SK-N-SH (cell line): ENCODE measurements around the gene SLC35F6. TPM values are rescaled to one million over a fixed set of nuclear protein-coding genes. Genes with fewer than 3 reads are reported as not detected.
A peak's percentile ranks its signal among the peaks of the same experiment; 100 is the strongest.

Experiments
- CTCF ChIA-PET: fragments of 300-600, 350-600 bp; formaldehyde crosslinking; extraction: SDS; loops from one replicate; lab custom pipeline; 2021; lab: Yijun Ruan, JAX
- POLR2A ChIA-PET: fragments of 350-600 bp; sonication (Branson Sonifier 250); formaldehyde crosslinking; extraction: SDS; loops from one replicate; lab custom pipeline; 2020; ENCODE audit warnings: antibody characterized with exemption, inconsistent platforms; lab: Yijun Ruan, JAX
- DNase-seq: peaks from one replicate; pipeline ENCODE4 v3.0.0; 2012
- H2AFZ ChIP-seq: fragments of 200-600 bp; sonication (generic); 2 replicates; pipeline ENCODE4 v1.8.1; 2016; ENCODE audit warnings: antibody characterized with exemption, mild to moderate bottlenecking, low read depth
- H3F3A ChIP-seq: fragments of 200-600 bp; sonication (generic); replicated peaks from 2 replicates; pipeline ENCODE3; 2016; ENCODE audit warnings: antibody characterized with exemption, mild to moderate bottlenecking; ENCODE audit not compliant: insufficient read depth
- H3K27ac ChIP-seq, 2 experiments: fragments of 200-500 bp in 1 of 2; fragments of 200-600 bp in 1 of 2; sonication (Bioruptor generic) in 1 of 2; sonication (generic), shearing (Covaris generic) in 1 of 2; 2 replicates each; pipeline versions ENCODE4 v1.5.1 to v1.6.1; 2014 to 2016; ENCODE audit warnings: low read depth in 2 of 2, inconsistent platforms in 1 of 2, low read length in 1 of 2, mild to moderate bottlenecking in 1 of 2, mixed read lengths in 1 of 2
- H3K27me3 ChIP-seq: fragments of 200-600 bp; sonication (generic), shearing (Covaris generic); 2 replicates; pipeline ENCODE4 v1.6.1; 2016; ENCODE audit warnings: mixed run types; ENCODE audit not compliant: insufficient read depth
- H3K36me3 ChIP-seq, 2 experiments: fragments of 200-500 bp in 1 of 2; fragments of 200-600 bp in 1 of 2; sonication (Bioruptor generic) in 1 of 2; sonication (generic) in 1 of 2; replicated peaks in 1 of 2; 2 replicates each; pipeline versions ENCODE3 to v1.5.1; 2014 to 2016; ENCODE audit warnings: low read length in 1 of 2, mild to moderate bottlenecking in 1 of 2; ENCODE audit not compliant: insufficient read depth in 2 of 2, control insufficient read depth in 1 of 2
- H3K4me1 ChIP-seq, 2 experiments: fragments of 200-500 bp in 1 of 2; fragments of 200-600 bp in 1 of 2; sonication (Bioruptor generic) in 1 of 2; sonication (generic), shearing (Covaris generic) in 1 of 2; 2 replicates each; pipeline versions ENCODE4 v1.5.1 to v1.6.1; 2014 to 2016; ENCODE audit warnings: low read depth in 1 of 2, low read length in 1 of 2, mixed run types in 1 of 2; ENCODE audit not compliant: insufficient read depth in 2 of 2, control insufficient read depth in 1 of 2
- H3K4me2 ChIP-seq: fragments of 200-600 bp; sonication (generic), shearing (Covaris generic); 2 replicates; pipeline ENCODE4 v1.6.1; 2017; ENCODE audit warnings: mixed run types
- H3K4me3 ChIP-seq, 2 experiments: fragments of 200-500 bp in 1 of 2; fragments of 200-600 bp in 1 of 2; sonication (Bioruptor generic) in 1 of 2; sonication (generic), shearing (Covaris generic) in 1 of 2; 2 replicates each; pipeline versions ENCODE4 v1.5.1 to v1.8.1; 2014 to 2016; ENCODE audit warnings: low read depth in 2 of 2, inconsistent platforms in 1 of 2, low read length in 1 of 2, mild to moderate bottlenecking in 1 of 2, mixed read lengths in 1 of 2, moderate library complexity in 1 of 2
- H3K79me2 ChIP-seq: fragments of 200-600 bp; sonication (generic); 2 replicates; pipeline ENCODE4 v1.8.1; 2017; ENCODE audit warnings: mild to moderate bottlenecking; ENCODE audit not compliant: insufficient read depth
- H3K9ac ChIP-seq: fragments of 200-600 bp; sonication (generic); 2 replicates; pipeline ENCODE4 v1.6.1; 2017; ENCODE audit warnings: mixed run types
- H3K9me2 ChIP-seq: fragments of 200-600 bp; sonication (generic); 2 replicates; pipeline ENCODE4 v1.6.1; 2017; ENCODE audit warnings: mixed run types
- H3K9me3 ChIP-seq: fragments of 200-600 bp; sonication (generic); 2 replicates; pipeline ENCODE4 v1.6.1; 2017; ENCODE audit warnings: mixed run types, mild to moderate bottlenecking, moderate library complexity
- H4K20me1 ChIP-seq: fragments of 200-600 bp; sonication (generic); 2 replicates; pipeline ENCODE4 v1.6.1; 2017; ENCODE audit warnings: mild to moderate bottlenecking, mixed run types; ENCODE audit not compliant: insufficient read depth
- ELF1 ChIP-seq: IDR thresholded peaks from 2 replicates; pipeline ENCODE4 v1.4.0; 2012
- EZH2phosphoT487 ChIP-seq: fragments of 200-600 bp; sonication (generic); IDR thresholded peaks from 2 replicates; pipeline ENCODE4 v1.6.1; 2017; ENCODE audit warnings: low read depth, mixed run types, mild to moderate bottlenecking, antibody characterized with exemption, moderate library complexity, borderline replicate concordance
- FOSL2 ChIP-seq: IDR thresholded peaks from 2 replicates; pipeline ENCODE4 v1.4.0; 2012; ENCODE audit warnings: low read depth, mild to moderate bottlenecking, moderate library complexity, borderline replicate concordance
- IRF3 ChIP-seq: fragments of 150-350 bp; IDR thresholded peaks from 2 replicates; pipeline ENCODE4 v1.6.1; 2016; ENCODE audit warnings: mild to moderate bottlenecking, low read depth, low read length
- MAX ChIP-seq: IDR thresholded peaks from 2 replicates; pipeline ENCODE4 v1.4.0; 2012; ENCODE audit warnings: low read depth
- NFIC ChIP-seq: IDR thresholded peaks from 2 replicates; pipeline ENCODE4 v1.4.0; 2012; ENCODE audit warnings: borderline replicate concordance
- PBX3 ChIP-seq: IDR thresholded peaks from 2 replicates; pipeline ENCODE4; 2012
- POLR2AphosphoS5 ChIP-seq: IDR thresholded peaks from 2 replicates; pipeline ENCODE4 v1.6.1; 2012; ENCODE audit warnings: low read depth, low read length
- RCOR1 ChIP-seq: fragments of 150-350 bp; IDR thresholded peaks from 2 replicates; pipeline ENCODE4 v1.6.1; 2017; ENCODE audit warnings: antibody characterized with exemption, low read length
- SIN3A ChIP-seq: IDR thresholded peaks from 2 replicates; pipeline ENCODE4 v1.6.1; 2012; ENCODE audit warnings: low read depth, mild to moderate bottlenecking, low read length, moderate library complexity, borderline replicate concordance
- TCF12 ChIP-seq: IDR thresholded peaks from 2 replicates; pipeline ENCODE4 v1.4.0; 2012
- USF1 ChIP-seq: IDR thresholded peaks from 2 replicates; pipeline ENCODE4 v1.4.0; 2012; ENCODE audit warnings: low read depth, borderline replicate concordance
- USF2 ChIP-seq: fragments of 150-350 bp; IDR thresholded peaks from 2 replicates; pipeline ENCODE4 v1.6.1; 2017; ENCODE audit warnings: antibody characterized with exemption, low read length, low read depth, borderline replicate concordance
- WGBS: methylation state at CpG from one replicate; pipeline ENCODE4 v1.1.6; 2017; ENCODE audit warnings: low lambda C conversion rate; 5-methylcytosine and 5-hydroxymethylcytosine counted together
- polyA plus RNA-seq, 3 experiments: library from polyadenylated mRNA; depleted of rRNA; stranded (reverse); fragments of >200 nt; gene quantifications; 2 replicates each; pipeline ENCODE4 v1.2.3, GENCODE V29; 2012

The SLC35F6 gene
- polyA plus RNA-seq, 1 of the 3 experiments (the other 2 are of a cell fraction), result 16.0 TPM

- TF ChIP-seq IRF3, result no peak
- no peak for TF ChIP-seq SIN3A
- no peak for TF ChIP-seq RCOR1
Observed at GRCh38 chr2:26770986-26771586, 7.0 kb downstream of the SLC35F6 start (continued).

- POLR2A ChIA-PET, result no interaction called here
- peak; percentile 9 for DNase-seq
- no peak overlapping the region for H3K27ac ChIP-seq
- H4K20me1 ChIP-seq, result peaks cover 55% of the 10 kb centered on the region
- no peaks in the 10 kb centered on the region for H3K9me3 ChIP-seq
- no peak overlapping the region for H3K4me3 ChIP-seq
- peak overlapping the region; percentile 20; the same call in 1 of the 2 replicates for H3K4me2 ChIP-seq
- H3K27me3 ChIP-seq, result no peaks in the 10 kb centered on the region
- CTCF ChIA-PET, result interaction anchor here (0.7 to 7.0 kb wide), 5 partner anchors 25 to 731 kb away, joined by 3 to 36 read pairs (median 4); no protein-coding TSS in a partner anchor
- 81% methylated on average over 13 of the region's 13 CpGs for WGBS
- no peak overlapping the region for H2AFZ ChIP-seq
- H3K4me1 ChIP-seq, result peaks cover 20 to 28% of the 10 kb centered on the region in 2 experiments; a peak in 2 of 4 replicates
- H3K79me2 ChIP-seq, result peaks cover 76% of the 10 kb centered on the region
- H3K9me2 ChIP-seq, result no peaks in the 10 kb centered on the region
- no peak overlapping the region for H3K9ac ChIP-seq
- TF ChIP-seq TCF12 (peak; percentile 61; the same call in 1 of the 2 replicates), EZH2phosphoT487 (no peak), PBX3 (peak; percentile 54; the same call in 1 of the 2 replicates), MAX (0 out of 2 replicates have a peak, but pooled peaks have one; percentile 13)
- TF ChIP-seq, all 33 proteins: peak for 3
- H3F3A ChIP-seq, result no peaks in the 10 kb centered on the region
- peaks cover 12 to 32% of the 10 kb centered on the region in 2 experiments for H3K36me3 ChIP-seq
Observed at GRCh38 chr2:26772064-26773001, 8.2 kb downstream of the SLC35F6 start.

GRCh38 chr2:26776195-26776800 lies 12.2 kb downstream of the SLC35F6 start:
- Histone ChIP-seq H2AFZ (no peak overlapping the region), H3K9me3 (no peaks in the 10 kb centered on the region), H3F3A (peaks cover 6% of the 10 kb centered on the region), H3K27me3 (no peaks in the 10 kb centered on the region), H3K9me2 (no peaks in the 10 kb centered on the region), H3K27ac (no peak overlapping the region), H3K79me2 (peaks cover 36% of the 10 kb centered on the region), H3K4me1 (peaks cover 12 to 21% of the 10 kb centered on the region in 2 experiments; a peak in 2 of 4 replicates), H3K9ac (no peak overlapping the region), H3K36me3 (peaks cover 22 to 54% of the 10 kb centered on the region in 2 experiments), H4K20me1 (peaks cover 26% of the 10 kb centered on the region), H3K4me2 (no peak overlapping the region), H3K4me3 (no peak overlapping the region)
- POLR2A ChIA-PET, result interaction anchor here (0.7 kb wide), 1 partner anchor 51 kb away, joined by 3 read pairs; no protein-coding TSS in a partner anchor
- WGBS, result 95% methylated on average over 5 of the region's 5 CpGs
- CTCF ChIA-PET, result interaction anchor here (1.6 to 2.9 kb wide), 3 partner anchors 166 to 171 kb away, joined by 8 to 11 read pairs (median 9); no protein-coding TSS in a partner anchor
- no peak for DNase-seq
- TF ChIP-seq NFIC (no peak), USF1 (no peak), FOSL2 (no peak), POLR2AphosphoS5 (no peak), USF2 (no peak), ELF1 (no peak), PBX3 (no peak), EZH2phosphoT487 (no peak)
